Activated naive CD4-positive, alpha-beta T cell (primary cell): Measurements from ENCODE around the gene RBM42.

ENCODE experiments used
- DNase-seq, 4 experiments: peaks; one replicate each; lab custom pipeline; 2025; lab: John Stamatoyannopoulos, UW

The RBM42 gene

DNA sequence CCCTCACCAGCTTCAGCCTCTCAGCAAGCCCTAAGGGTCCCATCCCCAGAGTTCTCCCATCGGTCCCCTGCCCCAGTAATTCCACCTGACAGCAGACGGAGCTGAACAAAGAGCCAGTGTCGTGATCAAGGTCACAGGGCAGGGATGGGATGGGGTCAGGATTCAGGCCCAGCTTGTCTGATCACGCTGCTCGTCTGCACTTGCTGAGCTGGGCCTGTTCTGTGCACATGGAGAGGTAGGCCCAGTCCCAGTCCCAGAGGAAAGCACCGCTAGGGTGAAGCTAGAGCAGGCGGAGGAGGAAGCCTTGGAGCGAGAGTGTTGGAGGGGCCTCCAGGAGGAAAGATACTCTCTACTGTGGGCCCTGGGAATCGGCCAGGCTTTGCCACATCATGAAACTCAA is 7.1 kb upstream of the RBM42 start:
- no peak for DNase-seq

DNA sequence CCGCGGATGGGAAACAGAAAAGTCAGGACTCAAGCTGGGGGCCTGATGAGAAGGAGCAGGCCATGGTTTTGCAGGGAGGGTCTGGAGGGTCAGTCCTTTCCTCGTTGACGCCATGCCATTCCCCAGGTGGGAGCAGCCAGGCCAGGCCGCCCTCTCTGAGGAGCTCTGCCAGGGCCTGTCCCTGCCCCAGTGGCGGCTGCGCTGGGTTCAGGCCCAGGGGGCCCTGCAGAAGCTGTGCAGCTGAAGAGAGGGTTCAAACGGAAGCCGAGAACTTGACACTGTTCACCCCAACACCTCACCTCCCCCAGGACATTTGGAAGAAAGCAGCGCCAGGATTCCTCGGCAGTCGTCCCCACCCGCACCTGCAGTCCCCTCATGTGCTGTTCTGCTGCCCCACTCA is 6.1 kb upstream of the RBM42 start:
- DNase-seq: no peak

DNA sequence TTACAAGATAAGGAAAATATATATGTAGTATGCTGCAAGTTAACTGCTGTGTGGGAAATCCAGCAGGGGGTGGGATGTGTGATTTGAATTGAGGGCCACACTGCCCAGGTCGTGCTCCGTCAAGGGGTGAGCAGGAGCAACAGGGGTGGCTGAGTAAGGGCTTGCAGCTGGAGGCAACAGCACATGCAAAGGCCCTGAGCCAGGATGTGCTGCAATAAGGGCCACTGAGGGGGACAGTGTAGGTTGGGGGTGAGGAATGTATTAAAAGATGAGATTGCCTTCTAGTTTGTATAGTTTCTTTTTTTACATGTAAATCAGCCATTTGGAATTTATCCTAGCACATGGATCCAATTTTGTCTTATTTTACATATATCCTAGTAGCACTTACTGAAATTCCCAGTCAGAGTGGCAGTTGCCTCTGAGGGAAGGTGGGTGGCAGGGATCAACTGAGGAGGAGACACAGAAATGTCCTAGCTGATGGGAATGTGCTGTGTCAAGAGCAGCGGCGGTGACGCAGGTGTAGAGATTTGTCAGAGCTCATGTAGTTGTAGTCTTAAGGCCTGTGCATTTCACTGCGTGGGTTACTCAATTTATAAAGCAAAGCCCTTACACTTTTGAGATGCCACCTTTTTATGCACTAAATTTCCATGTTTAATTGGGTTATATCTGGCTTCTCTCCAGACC is 5.4 kb upstream of the RBM42 start:
- DNase-seq: no peak

DNA sequence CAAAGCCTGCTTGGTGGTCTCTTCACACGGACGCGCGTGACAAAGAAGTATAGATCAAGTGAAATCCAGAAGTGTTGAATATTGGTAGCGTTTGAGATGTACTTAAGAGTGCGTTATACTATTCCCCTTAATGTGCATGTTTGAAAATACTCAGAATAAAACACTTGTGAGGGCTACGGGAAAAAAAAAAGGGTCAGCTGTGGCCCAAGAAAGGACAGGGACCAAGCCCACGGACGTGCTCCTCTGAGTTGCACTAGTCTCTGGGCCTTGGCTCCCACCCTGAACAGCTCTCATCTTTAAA is 622 bp upstream of the RBM42 start:
- DNase-seq: no peak

DNA sequence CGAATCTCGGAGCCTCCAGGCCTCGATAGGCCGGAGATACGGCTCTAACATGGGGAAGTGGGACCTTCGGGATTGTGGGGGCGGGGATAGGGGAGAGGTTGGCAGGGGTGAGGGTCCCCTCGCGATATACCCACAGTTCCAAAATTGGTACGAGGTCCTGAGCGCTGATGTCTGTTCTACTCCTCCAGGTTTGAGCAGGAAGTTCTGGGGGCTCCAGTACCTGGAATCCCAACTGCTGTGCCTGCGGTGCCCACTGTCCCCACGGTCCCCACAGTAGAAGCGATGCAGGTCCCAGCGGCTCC is 447 bp downstream of the RBM42 start:
- no peak for DNase-seq

DNA sequence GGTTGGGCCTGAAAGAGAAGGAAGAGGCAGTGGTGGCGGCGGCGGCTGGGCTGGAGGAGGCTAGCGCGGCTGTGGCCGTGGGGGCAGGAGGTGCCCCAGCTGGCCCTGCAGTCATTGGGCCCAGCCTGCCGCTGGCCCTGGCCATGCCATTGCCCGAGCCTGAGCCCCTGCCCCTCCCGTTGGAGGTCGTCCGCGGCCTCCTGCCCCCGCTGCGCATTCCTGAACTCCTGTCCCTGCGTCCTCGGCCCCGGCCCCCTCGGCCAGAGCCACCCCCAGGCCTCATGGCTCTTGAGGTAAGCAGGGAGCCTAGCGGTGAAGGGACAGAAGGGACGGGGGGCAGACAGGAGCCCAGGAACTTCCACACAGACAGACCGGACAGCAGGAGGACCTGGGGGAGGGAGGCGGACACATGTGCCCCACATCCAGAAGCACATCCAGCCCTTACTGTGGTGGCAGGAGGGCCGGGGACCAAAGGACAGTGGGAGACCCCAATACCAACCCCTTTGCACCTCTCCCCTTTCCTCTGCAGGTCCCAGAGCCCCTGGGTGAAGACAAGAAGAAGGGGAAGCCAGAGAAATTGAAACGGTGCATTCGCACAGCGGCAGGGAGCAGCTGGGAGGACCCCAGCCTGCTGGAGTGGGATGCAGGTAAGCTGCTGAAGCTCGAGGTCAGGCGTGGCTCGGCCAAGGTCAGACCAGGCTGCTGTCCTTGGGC is 5.0 kb downstream of the RBM42 start:
- DNase-seq: no peak

DNA sequence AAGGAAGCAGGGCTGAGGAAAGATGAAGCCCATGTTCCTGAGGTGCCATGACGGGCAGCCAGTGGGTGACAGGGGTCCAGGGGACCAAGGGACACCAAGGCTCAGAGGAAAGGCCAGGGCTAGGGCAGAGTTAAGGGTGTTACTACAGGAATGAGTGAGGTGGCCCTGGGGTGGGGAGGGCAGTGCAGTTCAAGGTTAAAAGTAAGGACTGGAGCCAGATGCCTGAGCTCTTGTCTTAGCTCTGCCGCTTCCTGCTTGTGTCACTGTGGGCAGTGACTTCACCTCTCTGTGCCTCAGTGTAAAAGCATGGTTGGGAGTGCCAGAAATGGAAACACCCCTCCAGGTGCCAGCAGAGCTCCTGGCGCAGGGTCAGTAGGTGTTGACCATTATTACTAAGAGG is 7.8 kb downstream of the RBM42 start:
- DNase-seq: no peak

DNA sequence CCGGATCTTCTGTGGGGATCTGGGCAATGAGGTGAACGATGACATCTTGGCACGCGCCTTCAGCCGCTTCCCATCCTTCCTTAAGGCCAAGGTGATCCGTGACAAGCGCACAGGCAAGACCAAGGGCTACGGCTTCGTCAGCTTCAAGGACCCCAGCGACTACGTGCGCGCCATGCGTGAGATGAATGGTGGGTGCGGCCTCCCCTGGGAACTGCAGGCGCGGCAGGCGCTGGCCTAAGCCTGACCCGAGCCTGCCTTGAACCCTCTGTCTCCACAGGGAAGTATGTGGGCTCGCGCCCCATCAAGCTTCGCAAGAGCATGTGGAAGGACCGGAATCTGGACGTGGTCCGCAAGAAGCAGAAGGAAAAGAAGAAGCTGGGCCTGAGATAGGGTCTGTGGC is 8.3 kb downstream of the RBM42 start:
- no peak for DNase-seq

DNA sequence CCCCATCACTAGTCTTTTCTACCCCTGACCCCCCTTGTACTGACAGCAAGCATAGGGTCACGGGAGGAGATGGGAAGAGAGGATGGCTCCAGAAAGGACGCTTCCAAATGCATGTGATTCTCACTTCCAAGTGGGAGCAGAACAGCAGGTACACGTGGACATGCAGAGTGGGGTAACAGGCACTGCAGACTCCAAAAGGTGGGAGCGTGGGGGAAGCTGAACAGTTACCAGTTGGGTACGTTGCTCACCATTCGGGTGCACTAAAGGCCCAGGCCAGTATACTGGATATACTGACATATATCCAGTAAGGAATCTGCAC is 10.4 kb downstream of the RBM42 start:
- DNase-seq: no peak

DNA sequence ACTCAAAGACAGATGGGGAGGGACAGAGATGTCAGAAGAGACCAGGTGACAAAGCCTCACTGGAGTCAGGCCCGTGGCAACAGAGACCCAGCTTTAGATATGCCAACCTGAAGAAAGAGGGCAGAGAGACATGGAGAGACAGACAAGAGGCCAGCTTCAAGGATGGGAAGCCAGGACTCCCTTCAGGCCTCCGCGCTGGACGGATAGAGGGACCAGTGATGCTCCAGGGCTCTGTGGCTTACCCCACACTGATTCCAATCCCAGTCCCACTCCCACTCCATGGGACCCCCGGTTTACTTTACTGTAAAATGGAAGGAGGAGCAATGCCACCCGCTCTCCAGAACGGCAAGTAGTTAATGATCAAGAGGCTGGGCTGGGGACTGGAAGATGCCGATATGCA is 11.0 kb downstream of the RBM42 start:
- DNase-seq: no peak

DNA sequence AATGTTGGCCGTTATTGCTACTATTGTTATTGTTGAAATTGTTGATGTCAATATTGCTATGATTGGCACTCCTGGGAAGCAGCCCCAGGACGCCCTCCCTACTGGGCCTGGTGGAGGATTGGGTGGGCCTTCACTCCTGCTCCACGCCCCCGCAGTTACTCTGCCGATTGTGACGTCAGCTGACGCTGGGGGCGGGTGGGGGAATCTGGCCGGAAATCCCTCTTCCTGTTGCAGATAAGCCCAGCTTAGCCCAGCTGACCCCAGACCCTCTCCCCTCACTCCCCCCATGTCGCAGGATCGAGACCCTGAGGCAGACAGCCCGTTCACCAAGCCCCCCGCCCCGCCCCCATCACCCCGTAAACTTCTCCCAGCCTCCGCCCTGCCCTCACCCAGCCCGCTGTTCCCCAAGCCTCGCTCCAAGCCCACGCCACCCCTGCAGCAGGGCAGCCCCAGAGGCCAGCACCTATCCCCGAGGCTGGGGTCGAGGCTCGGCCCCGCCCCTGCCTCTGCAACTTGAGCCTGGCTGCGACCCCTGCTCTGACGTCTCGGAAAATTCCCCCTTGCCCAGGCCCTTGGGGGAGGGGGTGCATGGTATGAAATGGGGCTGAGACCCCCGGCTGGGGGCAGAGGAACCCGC is 12.8 kb downstream of the RBM42 start, which contains the start of gene ETV2:
ETV2 (plus strand) TSS at position 231 of the 637 bp plus-strand sequence. CDS start 716 bp downstream, outside the sequence.
- DNase-seq: no peak

DNA sequence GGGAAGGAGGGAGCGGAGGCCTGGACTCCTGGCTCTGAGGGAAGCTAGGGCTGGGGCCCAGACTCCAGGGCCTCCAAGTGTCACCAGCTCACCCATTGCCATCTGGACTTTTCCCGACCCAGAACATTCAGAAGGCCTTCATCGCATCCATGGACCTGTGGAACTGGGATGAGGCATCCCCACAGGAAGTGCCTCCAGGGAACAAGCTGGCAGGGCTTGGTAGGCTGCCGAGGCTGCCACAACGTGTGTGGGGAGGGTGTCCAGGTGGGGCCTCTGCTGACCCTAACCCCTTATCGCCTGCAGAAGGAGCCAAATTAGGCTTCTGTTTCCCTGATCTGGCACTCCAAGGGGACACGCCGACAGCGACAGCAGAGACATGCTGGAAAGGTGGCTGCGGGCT is 13.5 kb downstream of the RBM42 start:
- no peak for DNase-seq

DNA sequence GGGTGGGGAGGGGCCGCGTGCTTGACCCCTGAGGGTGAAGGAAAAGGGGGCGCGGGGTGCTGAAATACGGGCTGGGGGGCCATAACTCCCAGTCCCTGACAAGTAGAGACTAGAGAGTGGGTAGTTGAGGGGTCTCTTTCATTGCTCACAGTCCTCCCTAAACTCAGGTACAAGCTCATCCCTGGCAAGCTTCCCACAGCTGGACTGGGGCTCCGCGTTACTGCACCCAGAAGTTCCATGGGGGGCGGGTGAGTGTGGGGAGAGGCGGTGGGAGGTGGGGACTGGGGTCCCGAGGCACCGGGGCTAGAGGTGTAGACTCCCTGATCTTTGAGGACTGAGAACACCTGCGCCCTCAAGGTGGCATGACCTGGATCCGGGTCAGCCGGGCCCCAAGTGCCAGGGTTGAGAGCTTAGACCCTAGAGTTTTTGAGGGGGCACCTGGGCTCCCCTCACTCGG is 14.0 kb downstream of the RBM42 start:
- no peak for DNase-seq

DNA sequence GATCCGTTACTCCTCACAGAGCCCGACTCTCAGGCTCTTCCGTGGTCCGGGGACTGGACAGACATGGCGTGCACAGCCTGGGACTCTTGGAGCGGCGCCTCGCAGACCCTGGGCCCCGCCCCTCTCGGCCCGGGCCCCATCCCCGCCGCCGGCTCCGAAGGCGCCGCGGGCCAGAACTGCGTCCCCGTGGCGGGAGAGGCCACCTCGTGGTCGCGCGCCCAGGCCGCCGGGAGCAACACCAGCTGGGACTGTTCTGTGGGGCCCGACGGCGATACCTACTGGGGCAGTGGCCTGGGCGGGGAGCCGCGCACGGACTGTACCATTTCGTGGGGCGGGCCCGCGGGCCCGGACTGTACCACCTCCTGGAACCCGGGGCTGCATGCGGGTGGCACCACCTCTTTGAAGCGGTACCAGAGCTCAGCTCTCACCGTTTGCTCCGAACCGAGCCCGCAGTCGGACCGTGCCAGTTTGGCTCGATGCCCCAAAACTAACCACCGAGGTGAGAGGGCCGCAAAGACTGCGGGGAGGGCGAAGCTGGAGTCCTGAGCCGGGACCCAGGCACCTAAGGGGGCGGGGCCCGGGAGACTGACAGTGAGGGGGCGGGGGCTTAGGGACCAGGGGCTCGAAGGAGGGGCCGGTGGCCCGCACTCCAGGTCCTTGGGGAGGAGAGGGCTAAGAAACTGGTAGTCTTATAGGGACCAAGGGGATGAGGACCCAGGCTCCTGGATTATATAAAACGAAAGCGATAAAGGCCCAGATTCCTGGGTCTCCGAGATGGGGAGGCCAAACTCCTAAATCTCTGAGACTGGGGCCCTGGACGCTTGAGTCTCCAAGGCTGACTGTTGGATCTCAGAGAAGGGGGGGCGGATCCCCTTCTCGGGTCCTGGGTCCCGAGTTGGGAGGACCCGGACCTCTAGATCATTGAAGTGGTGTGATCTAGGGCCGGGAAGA is 14.7 kb downstream of the RBM42 start:
- DNase-seq: peak; percentile 60 to 79 (median 66)

DNA sequence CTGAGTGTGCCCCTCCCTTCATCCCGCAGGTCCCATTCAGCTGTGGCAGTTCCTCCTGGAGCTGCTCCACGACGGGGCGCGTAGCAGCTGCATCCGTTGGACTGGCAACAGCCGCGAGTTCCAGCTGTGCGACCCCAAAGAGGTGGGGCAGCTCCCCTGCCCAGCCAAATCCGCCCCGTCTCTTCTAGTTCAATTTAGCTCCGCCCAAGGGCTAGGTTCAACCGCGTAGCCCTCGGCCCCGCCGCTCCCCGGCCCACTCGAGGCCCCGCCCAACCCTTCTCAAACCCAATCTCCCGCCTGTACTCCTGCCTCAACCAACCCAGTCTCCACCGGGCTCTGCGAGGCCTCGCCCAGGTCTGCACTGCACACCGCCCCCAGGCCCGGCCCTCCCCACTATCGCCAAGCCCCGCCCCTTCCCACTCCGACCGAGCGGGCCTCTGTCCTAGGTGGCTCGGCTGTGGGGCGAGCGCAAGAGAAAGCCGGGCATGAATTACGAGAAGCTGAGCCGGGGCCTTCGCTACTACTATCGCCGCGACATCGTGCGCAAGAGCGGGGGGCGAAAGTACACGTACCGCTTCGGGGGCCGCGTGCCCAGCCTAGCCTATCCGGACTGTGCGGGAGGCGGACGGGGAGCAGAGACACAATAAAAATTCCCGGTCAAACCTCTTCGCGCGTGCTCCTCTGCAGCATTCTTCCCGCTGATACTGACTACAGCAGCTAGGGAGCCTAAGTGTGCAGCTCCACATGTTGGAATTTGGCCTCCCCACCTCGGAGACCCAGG is 15.6 kb downstream of the RBM42 start:
- peak; percentile 66 to 90 (median 81) for DNase-seq

DNA sequence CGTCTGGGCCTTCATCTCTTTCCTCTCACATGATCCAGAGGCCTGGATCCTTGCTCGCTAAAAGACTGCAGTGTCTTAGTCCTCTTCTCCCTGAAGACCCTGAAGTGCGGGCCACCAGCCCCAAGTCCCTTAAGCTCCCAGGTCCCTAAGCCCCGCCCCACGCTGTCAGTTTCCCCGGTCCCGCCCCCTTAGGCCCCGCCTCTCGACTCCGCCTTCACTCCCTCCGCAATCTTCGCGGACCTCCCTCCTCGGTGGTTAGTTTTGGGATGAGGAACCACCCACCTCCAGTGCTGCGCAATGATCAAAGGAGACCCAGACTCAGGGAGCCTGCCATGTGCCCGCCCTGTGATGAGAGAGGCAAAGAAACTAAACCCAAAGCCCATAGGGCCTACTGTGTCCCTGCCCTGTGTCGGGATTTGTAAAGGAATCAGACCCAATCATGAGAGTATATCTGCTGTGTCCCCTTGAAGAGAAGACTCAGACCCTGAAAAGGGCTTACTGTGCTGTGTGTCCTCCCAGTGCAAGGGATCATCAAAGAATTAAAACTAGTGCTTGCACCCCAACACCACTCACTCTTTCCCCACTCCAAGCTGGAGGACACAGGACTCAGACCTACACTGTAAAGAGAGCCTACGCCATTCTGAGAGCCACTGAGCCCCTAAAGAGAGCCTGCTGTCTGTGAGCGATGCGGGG is 16.3 kb downstream of the RBM42 start:
- DNase-seq: peak; percentile 18 to 63 (median 43)

DNA sequence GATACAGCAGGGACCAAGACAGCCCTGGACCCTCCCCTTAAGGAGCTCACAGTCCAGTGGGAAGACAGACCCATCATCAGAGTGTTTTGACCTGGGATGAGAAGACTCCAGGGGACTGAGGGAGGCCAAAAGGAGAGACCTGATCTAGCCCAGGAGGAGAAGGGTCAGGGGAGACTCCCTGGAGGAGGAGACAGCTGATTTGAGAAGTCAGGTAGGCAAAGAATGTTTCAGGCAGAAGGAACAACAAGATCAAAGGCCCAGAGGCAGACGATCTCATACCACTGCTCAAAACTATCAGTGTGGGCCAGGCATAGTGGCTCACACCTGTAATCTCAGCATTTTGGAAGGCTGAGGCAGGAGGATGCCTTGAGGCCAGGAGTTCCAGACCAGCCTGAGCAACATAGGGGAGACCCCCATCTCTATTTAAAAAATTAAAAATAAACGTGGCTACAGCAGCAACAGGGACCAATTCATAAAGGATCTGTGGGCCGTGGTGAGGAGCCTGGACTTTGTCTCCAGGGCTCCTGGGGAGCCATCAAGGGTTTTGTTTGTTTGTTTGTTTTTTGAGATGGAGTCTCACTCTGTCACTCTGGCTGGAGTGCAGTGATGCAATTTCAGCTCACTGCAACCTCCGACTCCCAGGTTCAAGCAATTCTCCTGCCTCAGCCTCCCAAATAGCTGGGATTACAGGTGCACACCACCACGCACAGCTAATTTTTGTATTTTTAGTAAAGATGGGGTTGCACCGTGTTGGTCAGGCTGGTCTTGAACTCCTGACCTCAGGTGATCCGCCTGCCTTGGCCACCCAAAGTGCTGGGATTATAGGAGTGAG is 17.1 kb downstream of the RBM42 start:
- DNase-seq: no peak

DNA sequence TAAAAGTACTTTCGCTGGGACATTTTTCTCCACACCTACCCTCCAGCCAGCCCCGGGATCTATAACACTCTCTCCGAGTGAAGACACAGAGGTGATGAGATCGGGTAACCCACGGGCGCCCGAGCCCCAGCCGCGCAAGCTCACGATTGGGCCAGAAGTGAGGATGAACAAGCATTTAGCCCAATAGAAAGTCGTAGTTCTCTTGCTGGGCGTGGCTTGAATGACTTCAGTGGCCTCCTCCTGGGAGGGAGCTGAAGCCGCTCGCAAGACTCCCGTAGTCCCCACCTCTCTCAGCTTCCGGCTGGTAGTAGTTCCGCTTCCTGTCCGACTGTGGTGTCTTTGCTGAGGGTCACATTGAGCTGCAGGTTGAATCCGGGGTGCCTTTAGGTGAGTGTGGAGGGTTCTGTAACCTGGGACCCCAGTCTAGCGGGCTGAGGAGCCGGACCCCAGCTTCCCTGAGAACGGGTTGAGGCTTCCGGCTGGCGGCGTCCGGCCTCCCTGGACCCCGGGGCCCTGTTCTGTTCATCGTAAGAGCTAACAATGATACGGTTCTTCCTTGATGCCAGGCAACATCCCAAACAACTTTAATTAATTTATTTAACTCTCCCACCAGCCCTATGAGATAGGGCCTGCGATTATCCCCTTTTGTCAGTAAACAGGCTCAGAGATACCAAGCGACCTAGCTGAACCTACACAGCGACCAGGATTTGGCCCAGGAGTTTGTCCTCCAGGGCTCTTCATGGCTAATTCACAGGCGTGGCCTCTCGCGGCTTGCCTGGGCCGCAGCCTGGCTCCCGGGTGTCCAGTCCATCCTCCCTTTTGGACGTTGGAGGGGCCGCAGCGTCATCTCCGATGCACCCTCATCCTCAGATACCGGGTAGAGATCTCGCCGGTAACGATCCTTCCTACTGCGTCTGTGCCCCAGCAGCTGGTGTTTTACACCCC is 19.5 kb downstream of the RBM42 start, which contains the start of gene COX6B1:
COX6B1 (plus strand) TSS at position 307 of the 945 bp plus-strand sequence. CDS start 2,921 bp downstream, outside the sequence.
- peak; percentile 60 to 82 (median 75) for DNase-seq

DNA sequence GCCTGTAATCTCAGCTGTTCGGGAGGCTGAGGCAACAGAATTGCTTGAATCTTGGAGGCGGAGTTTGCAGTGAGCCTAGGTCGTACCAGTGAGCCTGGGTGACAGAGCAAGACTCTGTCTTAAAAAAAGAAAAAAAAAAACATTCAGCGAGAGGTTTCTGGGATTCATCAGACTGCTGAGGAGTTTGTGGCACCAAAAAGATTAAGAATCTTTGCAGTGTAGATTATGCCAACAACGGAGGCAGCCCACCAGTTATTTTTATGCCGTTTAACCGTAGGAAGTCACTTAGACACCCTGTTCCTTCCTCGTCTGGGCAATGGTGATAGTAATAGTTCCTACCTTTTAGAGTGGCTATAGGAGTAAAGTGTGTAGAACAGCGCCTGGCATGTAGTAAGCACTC is 21.7 kb downstream of the RBM42 start:
- DNase-seq: no peak
